AG04449 (cell line): ENCODE results near the gene AKR1B1.

ENCODE experiments used
- CTCF ChIA-PET: fragments of 350-600 bp; formaldehyde crosslinking; extraction: SDS; loops from one replicate; lab custom pipeline; 2021; ENCODE audit warnings: antibody characterized with exemption; lab: Yijun Ruan, JAX
- POLR2A ChIA-PET: fragments of 400-600, 350-600 bp; formaldehyde crosslinking; extraction: SDS; loops from one replicate; lab custom pipeline; 2020; ENCODE audit warnings: antibody characterized with exemption, inconsistent platforms; lab: Yijun Ruan, JAX
- DNase-seq: peaks from one replicate; pipeline ENCODE4 v3.0.0-alpha.2; 2010; ENCODE audit warnings: low read depth, low spot score
- H3K4me3 ChIP-seq: 2 replicates; pipeline ENCODE4 v1.5.1; 2011; ENCODE audit warnings: low read depth, mild to moderate bottlenecking, control low read depth, low read length
- TF ChIP-seq, protein P1 (sequence below): IDR thresholded peaks from one replicate; pipeline ENCODE4 v1.5.1; 2011; ENCODE audit warnings: mild to moderate bottlenecking, moderate library complexity, low read length, control low read depth, inconsistent platforms; ENCODE audit not compliant: insufficient read depth; ENCODE audit errors: missing control alignments

AKR1B1 gene

DNA sequence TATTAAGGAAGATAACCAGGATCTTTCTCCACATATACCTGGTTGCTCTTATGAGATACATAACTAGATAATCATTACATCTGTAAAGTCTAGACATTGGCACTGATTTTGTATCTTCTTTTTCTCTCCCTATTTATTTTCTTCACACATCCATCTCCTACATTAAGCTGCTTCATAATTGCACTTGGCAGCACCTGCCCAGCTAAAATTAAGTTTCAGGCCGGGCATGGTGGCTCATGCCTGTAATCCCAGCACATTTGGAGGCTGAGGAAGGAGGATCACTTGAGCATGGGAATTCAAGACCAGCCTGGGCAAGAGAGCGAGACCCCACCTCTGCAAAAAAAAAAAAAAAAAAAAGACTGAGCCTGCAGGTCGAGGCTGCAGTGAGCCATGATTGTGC lies 22.3 kb upstream of the AKR1B1 start:
- ChIA-PET POLR2A (no interaction called here), CTCF (interaction anchor here (1.1 to 10.2 kb wide), 8 partner anchors 10 to 125 kb away, joined by 3 to 100 read pairs (median 12); partner anchors contain the start of gene AKR1B1)
- no peak overlapping the region for H3K4me3 ChIP-seq
- TF ChIP-seq, protein P1, sequence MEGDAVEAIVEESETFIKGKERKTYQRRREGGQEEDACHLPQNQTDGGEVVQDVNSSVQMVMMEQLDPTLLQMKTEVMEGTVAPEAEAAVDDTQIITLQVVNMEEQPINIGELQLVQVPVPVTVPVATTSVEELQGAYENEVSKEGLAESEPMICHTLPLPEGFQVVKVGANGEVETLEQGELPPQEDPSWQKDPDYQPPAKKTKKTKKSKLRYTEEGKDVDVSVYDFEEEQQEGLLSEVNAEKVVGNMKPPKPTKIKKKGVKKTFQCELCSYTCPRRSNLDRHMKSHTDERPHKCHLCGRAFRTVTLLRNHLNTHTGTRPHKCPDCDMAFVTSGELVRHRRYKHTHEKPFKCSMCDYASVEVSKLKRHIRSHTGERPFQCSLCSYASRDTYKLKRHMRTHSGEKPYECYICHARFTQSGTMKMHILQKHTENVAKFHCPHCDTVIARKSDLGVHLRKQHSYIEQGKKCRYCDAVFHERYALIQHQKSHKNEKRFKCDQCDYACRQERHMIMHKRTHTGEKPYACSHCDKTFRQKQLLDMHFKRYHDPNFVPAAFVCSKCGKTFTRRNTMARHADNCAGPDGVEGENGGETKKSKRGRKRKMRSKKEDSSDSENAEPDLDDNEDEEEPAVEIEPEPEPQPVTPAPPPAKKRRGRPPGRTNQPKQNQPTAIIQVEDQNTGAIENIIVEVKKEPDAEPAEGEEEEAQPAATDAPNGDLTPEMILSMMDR: no peak
- DNase-seq: no peak

DNA sequence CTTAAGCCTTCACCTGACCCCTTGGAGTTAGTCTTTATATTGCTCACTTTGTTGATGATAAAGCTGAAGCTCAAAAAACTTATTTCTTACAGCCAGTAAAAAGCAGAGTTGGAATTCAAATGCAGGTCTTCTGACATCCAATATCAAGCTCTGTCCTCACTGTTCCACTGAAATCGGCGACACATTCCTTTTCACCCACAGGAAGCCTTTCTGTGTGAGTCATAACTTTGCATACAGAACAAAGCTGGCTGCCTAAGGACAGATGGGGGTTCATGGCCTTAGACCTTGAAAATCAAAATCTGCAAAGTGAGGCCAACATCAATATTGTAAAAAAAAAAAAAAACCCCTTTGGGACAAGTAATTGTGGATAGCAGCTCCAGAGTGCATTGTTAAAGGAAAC lies 21.8 kb upstream of the AKR1B1 start:
- DNase-seq: no peak
- no peak overlapping the region for H3K4me3 ChIP-seq
- ChIA-PET CTCF (interaction anchor here (0.8 to 10.2 kb wide), 11 partner anchors 10 to 126 kb away, joined by 3 to 100 read pairs (median 8); partner anchors contain the start of gene AKR1B1), POLR2A (no interaction called here)
- TF ChIP-seq, protein P1: no peak

DNA sequence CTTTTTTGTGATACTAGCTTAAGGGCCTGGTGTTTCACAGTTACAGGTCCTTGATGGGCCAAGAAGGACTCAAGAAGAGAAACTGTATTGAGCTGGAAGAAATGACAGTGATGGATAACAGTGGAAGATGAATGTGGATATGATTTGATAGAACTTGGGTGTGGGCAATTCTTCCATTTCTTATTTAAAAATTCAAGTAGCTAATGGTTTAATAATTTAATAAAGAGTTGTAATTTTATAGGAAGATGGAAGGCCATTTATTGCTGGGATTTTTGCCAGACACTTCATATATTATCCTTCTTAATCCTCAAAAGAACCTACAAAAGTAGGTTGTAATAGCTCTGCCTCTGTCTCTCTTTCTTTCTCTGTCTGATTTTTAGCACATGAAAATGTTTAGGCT lies 21.3 kb upstream of the AKR1B1 start:
- no peak overlapping the region for H3K4me3 ChIP-seq
- TF ChIP-seq, protein P1: no peak
- POLR2A ChIA-PET: no interaction called here
- CTCF ChIA-PET: interaction anchor here (0.6 to 10.2 kb wide), 12 partner anchors 9 to 126 kb away, joined by 3 to 100 read pairs (median 6); partner anchors contain the start of gene AKR1B1
- no peak for DNase-seq

DNA sequence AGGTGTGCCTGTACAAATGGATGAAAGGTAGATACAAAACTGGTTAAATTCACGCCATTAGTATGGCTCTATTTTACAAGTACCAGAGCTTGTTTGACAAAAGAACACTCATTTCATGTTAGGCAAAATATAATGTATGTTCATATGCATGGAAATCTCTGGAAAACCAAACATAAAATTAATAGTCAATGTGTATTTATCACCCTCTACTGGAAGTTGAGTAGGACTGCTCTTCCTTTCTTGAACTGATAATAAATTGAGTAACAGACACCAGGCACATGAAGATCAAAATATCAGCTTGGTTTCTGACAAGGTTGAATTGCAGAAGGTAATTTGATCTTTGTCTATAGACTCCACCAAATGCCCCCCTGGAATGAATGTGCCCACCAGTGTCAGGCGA lies 19.8 kb upstream of the AKR1B1 start:
- DNase-seq: no peak
- TF ChIP-seq, protein P1: no peak
- POLR2A ChIA-PET: interaction anchor here (1.1 kb wide), 1 partner anchor 20 kb away, joined by 3 read pairs; the partner anchor contains the start of gene AKR1B1
- CTCF ChIA-PET: interaction anchor here (0.9 to 10.2 kb wide), 11 partner anchors 8 to 129 kb away, joined by 3 to 100 read pairs (median 7); partner anchors contain the start of gene AKR1B1
- H3K4me3 ChIP-seq: no peak overlapping the region

DNA sequence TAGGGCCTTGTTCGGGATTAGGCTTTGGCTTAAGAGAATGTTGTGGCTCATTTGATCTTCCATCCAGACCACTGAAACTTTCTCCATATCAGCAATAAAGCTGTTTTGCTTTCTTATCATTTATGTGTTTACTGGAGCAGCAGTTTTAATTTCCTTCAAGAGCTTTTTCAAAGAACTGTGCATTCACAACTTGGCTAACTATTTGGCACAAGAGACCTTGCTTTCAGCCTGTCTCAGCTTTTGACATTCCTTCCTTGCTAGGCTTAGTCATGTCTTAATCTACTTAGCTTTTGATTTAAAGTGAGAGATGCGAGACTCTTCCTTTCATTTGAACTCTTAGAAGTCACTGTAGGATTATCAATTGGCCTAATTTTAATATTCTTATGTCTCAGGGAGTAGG lies 19.1 kb upstream of the AKR1B1 start:
- no peak for DNase-seq
- TF ChIP-seq, protein P1: no peak
- POLR2A ChIA-PET: interaction anchor here (1.1 kb wide), 1 partner anchor 19 kb away, joined by 3 read pairs; the partner anchor contains the start of gene AKR1B1
- CTCF ChIA-PET: interaction anchor here (0.7 to 10.2 kb wide), 14 partner anchors 9 to 130 kb away, joined by 3 to 100 read pairs (median 4); partner anchors contain the start of gene AKR1B1
- H3K4me3 ChIP-seq: no peak overlapping the region

DNA sequence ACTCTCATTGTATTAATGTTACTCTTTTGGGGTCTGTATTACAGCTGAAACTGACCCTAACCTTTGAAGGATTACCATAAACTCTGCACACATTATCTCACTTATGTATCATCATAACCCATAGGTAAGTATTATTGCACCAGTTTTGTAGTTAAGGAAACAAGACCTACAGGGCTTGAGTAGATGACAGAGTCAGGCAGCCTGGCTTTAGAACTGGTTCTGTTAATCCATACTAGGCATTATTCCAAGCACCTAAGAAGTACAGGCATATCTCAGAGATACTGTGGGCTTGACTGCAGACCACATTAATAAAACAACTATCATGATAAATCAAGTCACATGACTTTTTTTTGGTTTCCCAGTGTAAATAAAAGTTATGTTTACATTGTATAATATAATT lies 17.1 kb upstream of the AKR1B1 start:
- TF ChIP-seq, protein P1: no peak
- DNase-seq: no peak
- H3K4me3 ChIP-seq: no peak overlapping the region
- ChIA-PET POLR2A (no interaction called here), CTCF (interaction anchor here (1.5 to 3.0 kb wide), 2 partner anchors 18 to 43 kb away, joined by 8 to 11 read pairs; partner anchors contain the start of gene AKR1B1)
